ENCODE data around the gene PARP14.

The PARP14 gene

DNA sequence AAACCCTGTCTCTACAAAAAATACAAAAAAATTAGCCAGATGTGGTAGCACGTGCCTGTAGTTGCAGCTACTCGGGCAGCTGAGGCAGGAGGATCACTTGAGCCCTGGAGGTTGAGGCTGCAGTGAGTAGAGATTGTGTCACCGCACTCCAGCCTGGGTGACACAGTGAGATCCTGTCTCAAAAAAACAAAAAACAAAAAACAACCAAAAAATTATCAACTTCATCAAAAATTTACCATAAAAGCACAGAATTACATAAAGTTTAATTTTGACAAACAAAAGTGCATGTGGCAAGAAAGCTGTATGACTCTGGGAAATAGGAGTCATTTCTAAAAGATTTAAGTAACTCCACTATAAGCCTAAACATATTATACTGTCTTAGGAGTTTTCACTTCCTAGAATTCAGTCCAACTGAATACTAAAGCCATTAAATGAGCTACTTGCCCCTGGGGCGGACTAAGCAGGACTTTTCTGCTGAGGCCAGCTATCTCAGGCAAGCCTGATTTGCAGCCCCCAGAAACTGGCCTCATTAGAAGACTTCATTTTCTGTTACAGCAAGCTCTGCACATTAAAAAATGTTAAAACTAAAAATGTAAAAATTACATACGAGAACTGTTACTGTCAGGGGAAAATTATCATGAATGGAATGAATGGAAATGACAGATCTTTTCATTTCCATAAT lies 90.0 kb downstream of the PARP14 start:
- DNase-seq, result no peak

- no peak for DNase-seq
Observed at GRCh38 chr3:122772827-122773226, 92.2 kb downstream of the PARP14 start.

DNA sequence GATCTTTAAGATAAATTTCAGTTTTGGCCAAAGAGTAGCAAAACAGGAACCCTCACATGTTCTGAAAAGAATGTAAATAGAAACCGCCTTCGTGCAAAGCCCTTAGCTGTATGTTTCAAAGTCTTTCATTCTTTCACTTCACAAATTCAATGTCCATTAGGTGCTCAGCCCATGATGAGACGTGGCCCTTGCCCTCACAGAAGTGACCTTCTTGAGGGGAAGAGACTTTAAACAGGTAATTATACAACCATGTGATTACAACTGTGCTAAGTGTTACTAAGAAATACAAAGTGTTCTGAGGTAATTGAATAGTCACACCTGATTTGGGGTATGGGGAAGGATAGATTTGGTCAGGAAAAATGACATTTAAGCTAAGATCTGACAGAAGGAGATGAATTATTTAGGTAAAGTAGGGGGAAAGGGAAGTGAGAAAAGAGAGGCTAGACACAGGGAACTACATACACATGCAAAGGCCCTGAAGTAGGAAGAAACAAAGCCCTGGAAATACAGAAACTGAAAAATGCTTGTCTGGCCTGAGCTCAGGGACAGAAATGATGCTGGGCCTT lies 93.4 kb downstream of the PARP14 start:
- no peak for DNase-seq

GRCh38 chr3:122774564-122774963 lies 93.9 kb downstream of the PARP14 start:
- no peak for DNase-seq

- no peak for DNase-seq
Observed at GRCh38 chr3:122776675-122777468, 96.2 kb downstream of the PARP14 start.

- no peak for DNase-seq
Observed at GRCh38 chr3:122777563-122777962, 96.9 kb downstream of the PARP14 start.
